GM12892 (cell line): ENCODE results near the gene MMP17.

Experiments used
- DNase-seq: peaks from one replicate; pipeline ENCODE4 v3.0.0; 2011; ENCODE audit not compliant: insufficient read length
- FAIRE-seq: peaks from 2 replicates; lab custom pipeline; 2011; peaks lifted over from hg19 to GRCh38; lab: Jason Lieb, UNC
- POLR2A ChIP-seq: IDR thresholded peaks from 2 replicates; pipeline ENCODE4 v1.6.1; 2011; ENCODE audit warnings: low read depth, low read length, control low read depth
- POLR2AphosphoS5 ChIP-seq: IDR thresholded peaks from 2 replicates; pipeline ENCODE4 v1.6.1; 2011; ENCODE audit warnings: low read depth, low read length, control low read depth
- TAF1 ChIP-seq: IDR thresholded peaks from 2 replicates; pipeline ENCODE4 v1.6.1; 2011; ENCODE audit warnings: low read depth, mild to moderate bottlenecking, control low read depth, low read length, borderline replicate concordance

MMP17 gene

GRCh38 chr12:131833288-131833895 is 5.2 kb downstream of the MMP17 start:
- TF ChIP-seq POLR2A (no peak), POLR2AphosphoS5 (no peak), TAF1 (no peak)
- FAIRE-seq, result no peak

GRCh38 chr12:131833896-131834641 is 5.9 kb downstream of the MMP17 start:
- DNase-seq (no peak), FAIRE-seq (no peak)
- TF ChIP-seq TAF1, result no peak
- no peak for TF ChIP-seq POLR2A
- no peak for TF ChIP-seq POLR2AphosphoS5

More at GRCh38 chr12:131833288-131833895, 5.2 kb downstream of the MMP17 start:
- no peak for DNase-seq

- no peak for FAIRE-seq
- DNase-seq, result no peak
- TF ChIP-seq POLR2A, result no peak
- no peak for TF ChIP-seq POLR2AphosphoS5
- TF ChIP-seq TAF1, result no peak
Measured at GRCh38 chr12:131834798-131835615, 6.8 kb downstream of the MMP17 start.

GRCh38 chr12:131835616-131836171 is 7.5 kb downstream of the MMP17 start:
- DNase-seq, result no peak

GRCh38 chr12:131836193-131836592 is 8.0 kb downstream of the MMP17 start:
- DNase-seq (no peak), FAIRE-seq (no peak)
- TF ChIP-seq POLR2AphosphoS5 (no peak), POLR2A (no peak), TAF1 (no peak)

More at GRCh38 chr12:131835616-131836171, 7.5 kb downstream of the MMP17 start:
- no peak for TF ChIP-seq POLR2A
- no peak for TF ChIP-seq TAF1
- TF ChIP-seq POLR2AphosphoS5, result no peak
- no peak for FAIRE-seq

GRCh38 chr12:131836714-131837397 is 8.7 kb downstream of the MMP17 start:
- no peak for FAIRE-seq

GRCh38 chr12:131840643-131841416 is 12.6 kb downstream of the MMP17 start:
- FAIRE-seq (no peak), DNase-seq (no peak)
- TF ChIP-seq POLR2A (no peak), TAF1 (no peak)

More at GRCh38 chr12:131836714-131837397, 8.7 kb downstream of the MMP17 start:
- no peak for DNase-seq
- no peak for TF ChIP-seq POLR2AphosphoS5
- TF ChIP-seq POLR2A, result no peak
- no peak for TF ChIP-seq TAF1

- FAIRE-seq, result no peak
- DNase-seq, result no peak
- TF ChIP-seq POLR2A (no peak), POLR2AphosphoS5 (no peak), TAF1 (no peak)
Measured at GRCh38 chr12:131841547-131841946, 13.4 kb downstream of the MMP17 start.

- TF ChIP-seq POLR2A, result no peak
- no peak for TF ChIP-seq POLR2AphosphoS5
- TF ChIP-seq TAF1, result no peak
- no peak for DNase-seq
- no peak for FAIRE-seq
Measured at GRCh38 chr12:131842169-131842568, 14.0 kb downstream of the MMP17 start.

- no peak for TF ChIP-seq POLR2A
- no peak for TF ChIP-seq TAF1
- TF ChIP-seq POLR2AphosphoS5, result no peak
- FAIRE-seq (no peak), DNase-seq (no peak)
Measured at GRCh38 chr12:131843527-131843926, 15.3 kb downstream of the MMP17 start.
